IPS DF 6.9 (cell line): ENCODE results near the gene HSPA14.
"Not testable (repeated sequence)": the region's sequence is repeated elsewhere in the genome, so short reads cannot be mapped to it uniquely, and the experiment has no call there.

Experiments used
- DNase-seq: peaks from one replicate; pipeline ENCODE4 v3.0.0-alpha.2; 2013; ENCODE audit warnings: low read depth, low spot score
- H3K27ac ChIP-seq: one replicate; pipeline ENCODE4 v1.5.1; 2013; ENCODE audit warnings: low read length, control low read depth
- H3K27me3 ChIP-seq: 2 replicates; pipeline ENCODE4 v1.6.1; 2013; ENCODE audit warnings: mild to moderate bottlenecking, low read length; ENCODE audit not compliant: control insufficient read depth, insufficient read depth
- H3K36me3 ChIP-seq: 2 replicates; pipeline ENCODE4 v1.6.1; 2013; ENCODE audit warnings: low read length; ENCODE audit not compliant: control insufficient read depth, insufficient read depth
- H3K4me1 ChIP-seq: 2 replicates; pipeline ENCODE4 v1.6.1; 2013; ENCODE audit warnings: low read length; ENCODE audit not compliant: control insufficient read depth, insufficient read depth
- H3K4me3 ChIP-seq: 2 replicates; pipeline ENCODE4 v1.5.1; 2013; ENCODE audit warnings: mild to moderate bottlenecking, low read length
- H3K9me3 ChIP-seq: 2 replicates; pipeline ENCODE4 v1.6.1; 2013; ENCODE audit warnings: low read length, inconsistent platforms; ENCODE audit not compliant: control insufficient read depth, insufficient read depth
- WGBS: extraction: QIAGEN DNeasy Blood & Tissue Kit; methylation state at CpG from one replicate; pipeline ENCODE4 v1.1.7; 2013; ENCODE audit warnings: mixed read lengths, missing lambda C conversion rate; ENCODE audit not compliant: insufficient read length, insufficient coverage; 5-methylcytosine and 5-hydroxymethylcytosine counted together

The HSPA14 gene

GRCh38 chr10:14880229-14880628 is 42.1 kb downstream of the HSPA14 start:
- DNase-seq: no peak
- H3K27me3 ChIP-seq: no peaks in the 10 kb centered on the region
- H3K4me3 ChIP-seq: peak overlapping the region; percentile 24; the same call in 1 of the 2 replicates
- WGBS: no CpG with 5 or more reads among the region's 7 CpGs
- H3K36me3 ChIP-seq: no peaks in the 10 kb centered on the region
- no peak overlapping the region for H3K27ac ChIP-seq
- no peaks in the 10 kb centered on the region for H3K9me3 ChIP-seq
- no peaks in the 10 kb centered on the region; the same call in 1 of the 2 replicates for H3K4me1 ChIP-seq

- WGBS: no CpG with 5 or more reads among the region's 3 CpGs
- no peak for DNase-seq
- no peak overlapping the region for H3K27ac ChIP-seq
- H3K4me1 ChIP-seq: no peaks in the 10 kb centered on the region
- H3K4me3 ChIP-seq: no peak overlapping the region
- H3K9me3 ChIP-seq: no peaks in the 10 kb centered on the region
- no peaks in the 10 kb centered on the region; the same call in 1 of the 2 replicates for H3K36me3 ChIP-seq
- no peaks in the 10 kb centered on the region for H3K27me3 ChIP-seq
Measured at GRCh38 chr10:14884082-14884481, 46.0 kb downstream of the HSPA14 start.

GRCh38 chr10:14889318-14889717 is 51.2 kb downstream of the HSPA14 start:
- no peaks in the 10 kb centered on the region for H3K27me3 ChIP-seq
- no CpG with 5 or more reads among the region's 2 CpGs for WGBS
- no peak overlapping the region for H3K4me3 ChIP-seq
- H3K27ac ChIP-seq: no peak overlapping the region
- no peak for DNase-seq
- H3K4me1 ChIP-seq: no peaks in the 10 kb centered on the region
- no peaks in the 10 kb centered on the region for H3K9me3 ChIP-seq
- no peaks in the 10 kb centered on the region; the same call in 1 of the 2 replicates for H3K36me3 ChIP-seq

GRCh38 chr10:14891151-14891550 is 53.0 kb downstream of the HSPA14 start:
- no CpG with 5 or more reads among the region's 1 CpG for WGBS
- no peaks in the 10 kb centered on the region for H3K27me3 ChIP-seq
- H3K27ac ChIP-seq: no peak overlapping the region
- no peak for DNase-seq
- no peaks in the 10 kb centered on the region; the same call in 1 of the 2 replicates for H3K36me3 ChIP-seq
- no peak overlapping the region for H3K4me3 ChIP-seq
- no peaks in the 10 kb centered on the region for H3K4me1 ChIP-seq
- no peaks in the 10 kb centered on the region for H3K9me3 ChIP-seq

- H3K27me3 ChIP-seq: no peaks in the 10 kb centered on the region
- no peaks in the 10 kb centered on the region for H3K4me1 ChIP-seq
- H3K4me3 ChIP-seq: no peak overlapping the region
- H3K27ac ChIP-seq: no peak overlapping the region
- no peaks in the 10 kb centered on the region for H3K9me3 ChIP-seq
- DNase-seq: no peak
- peaks cover 3% of the 10 kb centered on the region; the same call in 1 of the 2 replicates for H3K36me3 ChIP-seq
- no CpG with 5 or more reads among the region's 1 CpG for WGBS
Measured at GRCh38 chr10:14904316-14904732, 66.2 kb downstream of the HSPA14 start.

GRCh38 chr10:14904864-14905263 is 66.8 kb downstream of the HSPA14 start:
- Histone ChIP-seq H3K27ac (no peak overlapping the region), H3K4me1 (no peaks in the 10 kb centered on the region), H3K9me3 (no peaks in the 10 kb centered on the region), H3K36me3 (peaks cover 3% of the 10 kb centered on the region; the same call in 1 of the 2 replicates), H3K27me3 (no peaks in the 10 kb centered on the region), H3K4me3 (no peak overlapping the region)
- WGBS: no CpG with 5 or more reads among the region's 2 CpGs
- no peak for DNase-seq

- no peaks in the 10 kb centered on the region for H3K4me1 ChIP-seq
- no peak for DNase-seq
- peaks cover 5% of the 10 kb centered on the region; the same call in 1 of the 2 replicates for H3K36me3 ChIP-seq
- no peak overlapping the region for H3K27ac ChIP-seq
- no peak overlapping the region for H3K4me3 ChIP-seq
- H3K27me3 ChIP-seq: no peaks in the 10 kb centered on the region
- H3K9me3 ChIP-seq: no peaks in the 10 kb centered on the region
- no CpG with 5 or more reads among the region's 2 CpGs for WGBS
Measured at GRCh38 chr10:14905890-14906289, 67.8 kb downstream of the HSPA14 start.

GRCh38 chr10:14906765-14907164 is 68.7 kb downstream of the HSPA14 start:
- Histone ChIP-seq H3K27me3 (no peaks in the 10 kb centered on the region), H3K9me3 (no peaks in the 10 kb centered on the region), H3K27ac (no peak overlapping the region), H3K4me1 (no peaks in the 10 kb centered on the region), H3K4me3 (no peak overlapping the region), H3K36me3 (peaks cover 5% of the 10 kb centered on the region; the same call in 1 of the 2 replicates)
- WGBS: no CpG with 5 or more reads among the region's 2 CpGs
- no peak for DNase-seq

GRCh38 chr10:14907591-14907990 is 69.5 kb downstream of the HSPA14 start:
- H3K4me1 ChIP-seq, H3K27ac ChIP-seq, H3K27me3 ChIP-seq, H3K4me3 ChIP-seq, H3K36me3 ChIP-seq, DNase-seq, H3K9me3 ChIP-seq: not testable (repeated sequence)
- WGBS: no CpG with 5 or more reads among the region's 4 CpGs

- Histone ChIP-seq H3K27ac (no peak overlapping the region), H3K4me3 (no peak overlapping the region), H3K36me3 (peaks cover 5% of the 10 kb centered on the region; the same call in 1 of the 2 replicates), H3K9me3 (no peaks in the 10 kb centered on the region), H3K27me3 (no peaks in the 10 kb centered on the region), H3K4me1 (no peaks in the 10 kb centered on the region)
- no CpG with 5 or more reads among the region's 2 CpGs for WGBS
- no peak for DNase-seq
Measured at GRCh38 chr10:14909101-14909500, 71.0 kb downstream of the HSPA14 start.

GRCh38 chr10:14910953-14911352 is 72.8 kb downstream of the HSPA14 start:
- H3K27me3 ChIP-seq: no peaks in the 10 kb centered on the region
- peaks cover 5% of the 10 kb centered on the region; the same call in 1 of the 2 replicates for H3K36me3 ChIP-seq
- no peak for DNase-seq
- WGBS: no CpG with 5 or more reads among the region's 4 CpGs
- no peak overlapping the region for H3K4me3 ChIP-seq
- no peak overlapping the region for H3K27ac ChIP-seq
- no peaks in the 10 kb centered on the region for H3K9me3 ChIP-seq
- no peaks in the 10 kb centered on the region for H3K4me1 ChIP-seq
